Measurements from ENCODE around the gene MRPL55. TPM values are rescaled to one million over a fixed set of nuclear protein-coding genes. Genes with fewer than 3 reads are reported as not detected.

The MRPL55 gene
- total RNA-seq, 2 donors from 2014 or later = 33.0 to 60.7 TPM

- TF ChIP-seq CTCF (IDR thresholded peaks at IDR 0.05) = no peak
- intact Hi-C loops (cut with DNase I) = no loop called here
- no peaks in the 10 kb centered on the region for H3K9me3 ChIP-seq
Observed at GRCh38 chr1:228079601-228080263, 29.4 kb downstream of the MRPL55 start.

GRCh38 chr1:228079013-228079412, 30.1 kb downstream of the MRPL55 start:
- H3K9ac ChIP-seq (ENCODE audit: low read depth in 2 of 2, low read length in 2 of 2) = no peak overlapping the region
- TF ChIP-seq CTCF (IDR thresholded peaks at IDR 0.05) = no peak
- H3K9me3 ChIP-seq = no peaks in the 10 kb centered on the region
- no peak overlapping the region for H3K27ac ChIP-seq
- intact Hi-C loops (cut with DNase I) = no loop called here
- H3K27me3 ChIP-seq = no peaks in the 10 kb centered on the region
- H3K4me1 ChIP-seq = peaks cover 8% of the 10 kb centered on the region
- H3K4me3 ChIP-seq = no peak overlapping the region
- H3K36me3 ChIP-seq = no peaks in the 10 kb centered on the region
- no peak for DNase-seq

More at GRCh38 chr1:228079601-228080263, 29.4 kb downstream of the MRPL55 start:
- Histone ChIP-seq H3K27me3 (no peaks in the 10 kb centered on the region), H3K36me3 (no peaks in the 10 kb centered on the region), H3K4me3 (no peak overlapping the region), H3K9ac (ENCODE audit: low read depth in 2 of 2, low read length in 2 of 2) (no peak overlapping the region), H3K4me1 (peaks cover 14% of the 10 kb centered on the region), H3K27ac (no peak overlapping the region)
- DNase-seq = no peak

GRCh38 chr1:228077565-228078330, 31.4 kb downstream of the MRPL55 start:
- no peaks in the 10 kb centered on the region for H3K9me3 ChIP-seq

GRCh38 chr1:228076796-228077430, 32.2 kb downstream of the MRPL55 start:
- intact Hi-C loops (cut with DNase I) = no loop called here
- TF ChIP-seq CTCF (IDR thresholded peaks at IDR 0.05) = no peak
- Histone ChIP-seq H3K4me3 (no peak overlapping the region), H3K9me3 (no peaks in the 10 kb centered on the region), H3K27me3 (no peaks in the 10 kb centered on the region), H3K27ac (no peak overlapping the region), H3K9ac (ENCODE audit: low read depth in 2 of 2, low read length in 2 of 2) (no peak overlapping the region), H3K4me1 (peaks cover 8% of the 10 kb centered on the region), H3K36me3 (no peaks in the 10 kb centered on the region)
- DNase-seq = no peak

More at GRCh38 chr1:228077565-228078330, 31.4 kb downstream of the MRPL55 start:
- Histone ChIP-seq H3K27me3 (no peaks in the 10 kb centered on the region), H3K4me3 (no peak overlapping the region), H3K4me1 (peaks cover 8% of the 10 kb centered on the region), H3K36me3 (no peaks in the 10 kb centered on the region), H3K9ac (ENCODE audit: low read depth in 2 of 2, low read length in 2 of 2) (no peak overlapping the region), H3K27ac (no peak overlapping the region)
- TF ChIP-seq CTCF (IDR thresholded peaks at IDR 0.05) = no peak
- no peak for DNase-seq
- intact Hi-C loops (cut with DNase I) = no loop called here

GRCh38 chr1:228075801-228076271, 33.3 kb downstream of the MRPL55 start:
- intact Hi-C loops (cut with DNase I) = no loop called here
- no peak for TF ChIP-seq CTCF (IDR thresholded peaks at IDR 0.05)
- H3K4me3 ChIP-seq = no peak overlapping the region
- H3K4me1 ChIP-seq = peaks cover under 1% of the 10 kb centered on the region
- H3K9ac ChIP-seq (ENCODE audit: low read depth in 2 of 2, low read length in 2 of 2) = no peak overlapping the region
- no peaks in the 10 kb centered on the region for H3K27me3 ChIP-seq
- H3K36me3 ChIP-seq = no peaks in the 10 kb centered on the region
- no peaks in the 10 kb centered on the region for H3K9me3 ChIP-seq
- DNase-seq = no peak
- H3K27ac ChIP-seq = no peak overlapping the region

Data from colonic mucosa (tissue), 4 donors.